Renal cortex interstitium (tissue), 15 donors: ENCODE results near the gene TMEM33. TPM values are rescaled to one million over a fixed set of nuclear protein-coding genes. Genes with fewer than 3 reads are reported as not detected.
"Not testable (repeated sequence)": the region's sequence is repeated elsewhere in the genome, so short reads cannot be mapped to it uniquely, and the experiment has no call there.

Source experiments
- DNase-seq, 11 donors: peaks; one replicate each; pipeline ENCODE4 v3.0.0-alpha.2; 2013; ENCODE audit warnings: low read depth in 9 of 11, low spot score in 4 of 11; ENCODE audit errors: extremely low read depth in 1 of 11
- long read RNA-seq, 16 experiments: transcript quantifications; one replicate each; lab custom pipeline, GENCODE V29; 2026
- polyA plus RNA-seq, 3 donors: library from polyadenylated mRNA; unstranded; fragments of 120-200 nt; gene quantifications; one replicate each; pipeline ENCODE4 v1.2.1, GENCODE V29; 2013; ENCODE audit not compliant: insufficient read length in 3 of 3

TMEM33 gene, protein sequence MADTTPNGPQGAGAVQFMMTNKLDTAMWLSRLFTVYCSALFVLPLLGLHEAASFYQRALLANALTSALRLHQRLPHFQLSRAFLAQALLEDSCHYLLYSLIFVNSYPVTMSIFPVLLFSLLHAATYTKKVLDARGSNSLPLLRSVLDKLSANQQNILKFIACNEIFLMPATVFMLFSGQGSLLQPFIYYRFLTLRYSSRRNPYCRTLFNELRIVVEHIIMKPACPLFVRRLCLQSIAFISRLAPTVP
- polyA plus RNA-seq = 10 to 100 TPM; 43.5 to 48.6 (median 44.7) TPM
- long read RNA-seq, donor 1, full-length matches to known transcripts = 9 of 9 reads
- long read RNA-seq, donor 1, partial matches to known transcripts = 0 of 9 reads
- long read RNA-seq, donor 1, other reads (novel, unspliced or antisense) = 0 of 9 reads
- long read RNA-seq, donor 2, full-length matches to known transcripts = 7 of 12 reads
- long read RNA-seq, donor 2, partial matches to known transcripts = 5 of 12 reads
- long read RNA-seq, donor 2, other reads (novel, unspliced or antisense) = 0 of 12 reads
- long read RNA-seq, donor 3, full-length matches to known transcripts = 14 of 14 reads
- long read RNA-seq, donor 3, partial matches to known transcripts = 0 of 14 reads
- long read RNA-seq, donor 3, other reads (novel, unspliced or antisense) = 0 of 14 reads
- long read RNA-seq, donor 4, full-length matches to known transcripts = 7 of 7 reads
- long read RNA-seq, donor 4, partial matches to known transcripts = 0 of 7 reads
- long read RNA-seq, donor 4, other reads (novel, unspliced or antisense) = 0 of 7 reads
- long read RNA-seq, donor 5 = 0 reads
- long read RNA-seq, donor 6, full-length matches to known transcripts = 6 of 6 reads
- long read RNA-seq, donor 6, partial matches to known transcripts = 0 of 6 reads
- long read RNA-seq, donor 6, other reads (novel, unspliced or antisense) = 0 of 6 reads
- long read RNA-seq, donor 7, full-length matches to known transcripts = 10 of 10 reads
- long read RNA-seq, donor 7, partial matches to known transcripts = 0 of 10 reads
- long read RNA-seq, donor 7, other reads (novel, unspliced or antisense) = 0 of 10 reads
- long read RNA-seq, donor 8 = 0 reads
- long read RNA-seq, donor 9, full-length matches to known transcripts = 6 of 19 reads
- long read RNA-seq, donor 9, partial matches to known transcripts = 13 of 19 reads
- long read RNA-seq, donor 9, other reads (novel, unspliced or antisense) = 0 of 19 reads
- long read RNA-seq, donor 10, full-length matches to known transcripts = 3 of 3 reads
- long read RNA-seq, donor 10, partial matches to known transcripts = 0 of 3 reads
- long read RNA-seq, donor 10, other reads (novel, unspliced or antisense) = 0 of 3 reads
- long read RNA-seq, donor 11, full-length matches to known transcripts = 5 of 5 reads
- long read RNA-seq, donor 11, partial matches to known transcripts = 0 of 5 reads
- long read RNA-seq, donor 11, other reads (novel, unspliced or antisense) = 0 of 5 reads
- long read RNA-seq, donor 12, full-length matches to known transcripts = 2 of 9 reads
- long read RNA-seq, donor 12, partial matches to known transcripts = 7 of 9 reads
- long read RNA-seq, donor 12, other reads (novel, unspliced or antisense) = 0 of 9 reads
- long read RNA-seq, donor 13 = 0 reads
- long read RNA-seq, donor 14, full-length matches to known transcripts = 7 of 7 reads
- long read RNA-seq, donor 14, partial matches to known transcripts = 0 of 7 reads
- long read RNA-seq, donor 14, other reads (novel, unspliced or antisense) = 0 of 7 reads
- long read RNA-seq, donor 15, full-length matches to known transcripts = 2 of 2 reads
- long read RNA-seq, donor 15, partial matches to known transcripts = 0 of 2 reads
- long read RNA-seq, donor 15, other reads (novel, unspliced or antisense) = 0 of 2 reads
- long read RNA-seq, donor 16, full-length matches to known transcripts = 20 of 20 reads
- long read RNA-seq, donor 16, partial matches to known transcripts = 0 of 20 reads
- long read RNA-seq, donor 16, other reads (novel, unspliced or antisense) = 0 of 20 reads

DNA sequence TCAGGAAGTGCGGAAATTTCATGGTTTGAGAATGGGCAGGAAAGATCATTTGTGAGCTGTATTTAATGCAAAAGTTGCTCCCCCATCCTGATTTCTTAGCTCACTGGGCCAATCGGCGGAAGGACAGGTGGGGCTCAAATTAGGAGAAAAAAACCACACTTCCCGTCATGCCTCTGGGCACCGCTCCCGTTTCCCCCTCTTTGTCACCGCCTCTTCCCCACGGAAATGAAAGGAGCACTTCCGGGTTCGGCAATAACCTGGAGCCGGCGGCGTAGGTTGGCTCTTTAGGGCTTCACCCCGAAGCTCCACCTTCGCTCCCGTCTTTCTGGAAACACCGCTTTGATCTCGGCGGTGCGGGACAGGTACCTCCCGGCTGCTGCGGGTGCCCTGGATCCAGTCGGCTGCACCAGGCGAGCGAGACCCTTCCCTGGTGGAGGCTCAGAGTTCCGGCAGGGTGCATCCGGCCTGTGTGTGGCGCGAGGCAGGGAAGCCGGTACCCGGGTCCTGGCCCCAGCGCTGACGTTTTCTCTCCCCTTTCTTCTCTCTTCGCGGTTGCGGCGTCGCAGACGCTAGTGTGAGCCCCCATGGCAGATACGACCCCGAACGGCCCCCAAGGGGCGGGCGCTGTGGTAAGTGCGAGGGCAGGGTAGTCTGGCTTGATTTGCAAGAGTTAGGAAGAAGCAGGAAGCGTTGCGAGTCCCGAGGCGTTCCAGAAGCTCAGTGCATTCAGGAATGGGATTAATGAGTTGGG lies at the start of gene TMEM33:
Gene TMEM33, plus strand, starts transcription at position 529 of the 751 bp plus-strand sequence. Its CDS starts 56 bp downstream, at position 585.
- peak; percentile 56 to 84 (median 79) for DNase-seq

DNA sequence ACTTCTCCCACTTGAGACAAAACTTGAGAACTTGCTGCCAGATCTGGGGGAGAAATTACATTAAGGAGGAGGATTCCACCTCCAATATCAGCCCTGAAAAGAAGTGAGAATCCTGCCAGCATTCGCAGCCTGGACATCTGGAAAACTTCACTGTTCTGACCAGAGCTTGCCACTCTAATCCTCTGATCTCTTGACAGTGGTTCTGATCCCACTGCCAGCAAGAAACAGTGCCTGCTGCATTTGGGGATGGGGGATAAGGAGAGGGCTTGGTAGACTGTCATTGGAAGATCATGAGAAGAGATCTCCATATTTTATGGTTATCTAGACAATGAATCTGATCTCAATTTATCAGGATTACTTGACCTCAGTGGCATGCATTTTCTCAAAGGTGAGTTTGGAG lies 49.8 kb upstream of the TMEM33 start:
- no peak for DNase-seq

GRCh38 chr4:41887277-41887676 lies 48.0 kb upstream of the TMEM33 start:
- no peak for DNase-seq

DNA sequence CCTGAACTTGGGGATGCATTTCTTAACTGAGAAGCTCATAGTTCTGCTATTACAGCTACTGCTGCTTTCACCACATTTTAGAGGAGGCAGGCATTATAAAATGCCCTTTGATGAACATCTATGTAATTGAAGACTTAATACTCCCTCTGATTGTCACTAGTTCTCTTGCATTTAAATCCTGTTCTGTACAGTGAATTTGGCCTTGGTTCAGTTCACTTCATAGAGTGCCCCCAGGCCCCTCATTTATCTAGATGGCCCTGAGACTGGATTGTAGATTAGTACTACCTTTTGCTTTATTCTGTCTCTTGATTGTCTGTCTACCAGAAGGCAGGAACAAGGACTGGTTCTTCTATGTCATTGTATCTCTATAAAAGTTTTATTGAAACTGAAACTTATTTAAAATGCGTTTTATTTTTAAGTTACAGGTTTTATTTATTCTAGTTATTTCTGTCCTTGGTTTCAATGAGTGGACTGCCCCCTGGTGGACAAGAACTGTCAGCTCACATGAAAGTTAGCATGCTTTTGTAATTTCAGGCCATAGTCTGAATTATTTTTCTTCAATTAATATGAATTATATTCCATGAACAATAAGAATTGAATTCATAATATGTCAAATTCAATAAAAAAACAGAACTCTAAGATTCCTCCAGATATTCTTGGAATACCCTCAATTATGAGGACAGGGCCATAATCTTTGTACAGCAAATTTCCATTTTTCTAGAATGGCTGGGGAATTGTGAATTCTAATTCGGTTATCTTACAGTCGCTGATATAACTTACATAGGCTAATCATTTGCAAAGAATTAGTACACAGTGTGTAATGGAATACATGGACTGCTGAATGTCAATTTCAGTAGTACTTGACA lies 47.2 kb upstream of the TMEM33 start:
- DNase-seq = peak in 1 of 11 donors; percentile 48

DNA sequence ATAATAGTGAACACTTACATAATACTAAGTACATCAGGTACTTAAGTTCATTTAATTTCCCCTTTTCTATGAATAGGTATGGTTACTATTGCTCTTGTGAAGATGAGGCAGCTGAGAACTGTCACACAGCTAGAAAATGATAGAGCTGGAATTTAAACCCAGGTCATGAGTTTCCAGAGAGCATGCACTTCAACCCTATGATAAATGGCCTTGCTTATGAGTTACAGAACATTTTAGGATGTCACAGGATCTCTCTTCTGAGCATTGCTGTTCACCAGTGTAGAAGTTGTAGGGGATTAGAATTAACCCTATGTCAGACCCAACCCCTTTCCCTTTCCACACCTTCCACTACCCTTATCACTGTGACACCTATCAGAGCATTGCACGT lies 46.5 kb upstream of the TMEM33 start:
- no peak for DNase-seq

GRCh38 chr4:41889317-41889716 lies 45.9 kb upstream of the TMEM33 start:
- no peak for DNase-seq

- no peak for DNase-seq
Measured at GRCh38 chr4:41890085-41890484, 45.1 kb upstream of the TMEM33 start.

- no peak for DNase-seq
Measured at GRCh38 chr4:41896648-41897047, 38.6 kb upstream of the TMEM33 start.

DNA sequence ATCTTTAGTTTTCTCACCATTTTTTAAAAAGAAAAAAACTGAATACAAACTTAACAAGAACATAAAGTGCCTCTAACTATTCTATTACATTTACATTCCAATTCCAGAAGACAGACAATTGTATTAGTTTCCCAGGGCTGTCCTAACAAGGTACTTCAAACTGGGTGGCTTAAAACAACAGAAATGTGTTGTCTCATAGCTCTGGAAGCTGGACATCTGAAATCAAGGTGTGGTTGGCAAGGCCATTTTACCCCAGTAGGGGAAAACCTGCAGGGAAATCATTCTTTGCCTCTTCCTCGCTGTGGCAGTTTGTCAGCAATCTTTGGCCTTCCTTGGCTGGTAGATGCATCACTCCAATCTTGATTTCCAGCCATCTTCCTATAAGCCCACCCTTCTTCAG lies 37.5 kb upstream of the TMEM33 start:
- no peak for DNase-seq

- DNase-seq = not testable (repeated sequence)
Measured at GRCh38 chr4:41909136-41909535, 26.1 kb upstream of the TMEM33 start.

- no peak for DNase-seq
Measured at GRCh38 chr4:41912546-41912945, 22.7 kb upstream of the TMEM33 start.

DNA sequence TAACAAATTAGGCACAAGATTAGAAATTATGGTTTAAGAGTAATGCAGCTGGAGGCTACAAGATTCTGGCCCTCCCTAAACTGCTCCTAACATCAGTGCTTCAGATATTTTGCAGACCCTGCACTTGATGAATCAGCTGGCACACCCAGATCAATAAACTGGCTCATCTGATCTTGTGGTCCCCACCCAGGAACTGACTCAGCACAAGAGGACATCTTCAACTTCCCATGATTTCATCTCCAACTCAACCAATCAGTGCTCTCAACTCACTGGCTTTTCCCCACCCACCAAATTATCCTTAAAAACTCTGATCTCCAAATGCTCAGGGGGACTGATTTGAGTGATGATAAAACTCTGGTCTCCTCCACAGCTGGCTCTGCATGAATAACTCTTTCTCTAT lies 21.7 kb upstream of the TMEM33 start:
- no peak for DNase-seq

- no peak for DNase-seq
Measured at GRCh38 chr4:41918278-41918677, 17.0 kb upstream of the TMEM33 start.

- DNase-seq = not testable (repeated sequence)
Measured at GRCh38 chr4:41920416-41920815, 14.8 kb upstream of the TMEM33 start.

DNA sequence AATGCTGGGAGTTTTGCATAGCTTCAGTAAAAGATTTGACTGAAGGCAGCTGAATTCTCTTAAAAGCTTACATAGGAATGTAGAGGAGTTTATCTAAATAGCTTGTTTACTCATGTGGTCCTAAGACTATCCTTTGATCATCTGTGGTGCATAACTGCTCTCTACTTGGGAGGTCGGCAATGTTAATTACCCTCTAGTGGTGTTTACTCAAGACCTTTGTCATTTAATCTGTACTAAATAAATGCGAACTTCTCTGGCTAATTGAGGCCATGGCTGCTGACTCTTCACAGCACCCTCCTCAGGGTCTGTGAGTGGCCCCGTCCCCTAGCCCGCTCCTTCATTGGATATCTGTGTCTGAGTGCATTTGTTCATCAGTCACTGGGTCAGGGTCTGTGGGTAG lies 13.8 kb upstream of the TMEM33 start:
- DNase-seq = no peak

GRCh38 chr4:41927796-41928499 lies 7.3 kb upstream of the TMEM33 start:
- no peak for DNase-seq
